K562 (cell line): Measurements from ENCODE around the gene LTA.

ENCODE experiments used
- CHD1 ChIP-seq: fragments of 200-600 bp; sonication (generic); IDR thresholded peaks from one replicate; pipeline ENCODE4 v1.6.1; 2012; ENCODE audit warnings: mild to moderate bottlenecking, moderate library complexity, low read length, inconsistent platforms
- CHD4 ChIP-seq: fragments of 200-600 bp; sonication (generic); IDR thresholded peaks from 3 replicates; pipeline ENCODE4 v1.6.1; 2012; ENCODE audit warnings: low read depth, mild to moderate bottlenecking, mixed read lengths, low read length, inconsistent platforms; ENCODE audit not compliant: insufficient read depth, insufficient replicate concordance, poor library complexity, severe bottlenecking
- MYC ChIP-seq, 2 experiments: fragments of 250-450 bp in 1 of 2; sonication (Bioruptor Pico) in 1 of 2; IDR thresholded peaks; 2 replicates each; pipeline versions ENCODE4 v1.5.1 to v1.6.1; 2012 to 2021; ENCODE audit warnings: low read depth in 2 of 2, borderline replicate concordance in 1 of 2, improper control_type of control experiment in 1 of 2, low read length in 1 of 2, mild to moderate bottlenecking in 1 of 2, moderate library complexity in 1 of 2
- NFXL1 ChIP-seq: fragments of 450-650 bp; formaldehyde crosslinking; IDR thresholded peaks from 2 replicates; pipeline ENCODE4 v1.4.0; 2021; ENCODE audit warnings: mild to moderate bottlenecking
- NR3C1 ChIP-seq: sonication (generic); formaldehyde crosslinking; IDR thresholded peaks from 2 replicates; pipeline ENCODE4 v1.8.1; 2022; ENCODE audit warnings: missing genetic modification reagents
- NRF1 ChIP-seq, 2 experiments: fragments of 450-650 bp; IDR thresholded peaks in 1 of 2; conservative IDR thresholded peaks in 1 of 2; 2 replicates each; pipeline ENCODE4 v1.6.1; 2014; ENCODE audit warnings: mild to moderate bottlenecking in 2 of 2
- RBBP5 ChIP-seq: fragments of 200-600 bp; sonication (generic); IDR thresholded peaks from 2 replicates; pipeline ENCODE4 v1.6.1; 2012; ENCODE audit warnings: borderline replicate concordance, mild to moderate bottlenecking, low read length, control low read depth, inconsistent platforms; ENCODE audit not compliant: insufficient read depth, poor library complexity, severe bottlenecking
- RBM15 ChIP-seq: fragments of 200-400 bp; formaldehyde crosslinking; IDR thresholded peaks from 2 replicates; pipeline ENCODE4 v1.6.1; 2018; ENCODE audit warnings: mild to moderate bottlenecking, low read length, moderate library complexity; ENCODE audit not compliant: insufficient read depth
- RCOR1 ChIP-seq, 2 experiments: IDR thresholded peaks; 2 replicates each; pipeline ENCODE4 v1.6.1; 2012; ENCODE audit warnings: low read depth in 2 of 2, low read length in 2 of 2, borderline replicate concordance in 1 of 2, improper control_type of control experiment in 1 of 2
- SRF ChIP-seq, 2 experiments: fragments of 250-450, 450-650 bp in 1 of 2; sonication (Bioruptor Pico) in 1 of 2; sonication (generic) in 1 of 2; formaldehyde crosslinking; IDR thresholded peaks; 2 replicates each; pipeline versions ENCODE4 v1.5.0 to v1.5.1; 2020 to 2022; ENCODE audit warnings: mild to moderate bottlenecking in 1 of 2, missing genetic modification reagents in 1 of 2
- ZNF766 ChIP-seq: fragments of 200-800 bp; sonication (Bioruptor generic); conservative IDR thresholded peaks from 2 replicates; pipeline ENCODE4 v1.6.1; 2016; ENCODE audit warnings: missing genetic modification characterization, missing compliant biosample characterization
- TF ChIP-seq, protein P1 (sequence below), 3 experiments: IDR thresholded peaks in 2 of 3; conservative IDR thresholded peaks in 1 of 3; 2 replicates each; pipeline ENCODE4 v1.5.1; 2011 to 2012; ENCODE audit warnings: low read length in 3 of 3, mild to moderate bottlenecking in 3 of 3, control low read depth in 2 of 3, improper control_type of control experiment in 1 of 3, inconsistent platforms in 1 of 3, low read depth in 1 of 3, mixed read lengths in 1 of 3, moderate library complexity in 1 of 3; ENCODE audit not compliant: insufficient read depth in 2 of 3

DNA sequence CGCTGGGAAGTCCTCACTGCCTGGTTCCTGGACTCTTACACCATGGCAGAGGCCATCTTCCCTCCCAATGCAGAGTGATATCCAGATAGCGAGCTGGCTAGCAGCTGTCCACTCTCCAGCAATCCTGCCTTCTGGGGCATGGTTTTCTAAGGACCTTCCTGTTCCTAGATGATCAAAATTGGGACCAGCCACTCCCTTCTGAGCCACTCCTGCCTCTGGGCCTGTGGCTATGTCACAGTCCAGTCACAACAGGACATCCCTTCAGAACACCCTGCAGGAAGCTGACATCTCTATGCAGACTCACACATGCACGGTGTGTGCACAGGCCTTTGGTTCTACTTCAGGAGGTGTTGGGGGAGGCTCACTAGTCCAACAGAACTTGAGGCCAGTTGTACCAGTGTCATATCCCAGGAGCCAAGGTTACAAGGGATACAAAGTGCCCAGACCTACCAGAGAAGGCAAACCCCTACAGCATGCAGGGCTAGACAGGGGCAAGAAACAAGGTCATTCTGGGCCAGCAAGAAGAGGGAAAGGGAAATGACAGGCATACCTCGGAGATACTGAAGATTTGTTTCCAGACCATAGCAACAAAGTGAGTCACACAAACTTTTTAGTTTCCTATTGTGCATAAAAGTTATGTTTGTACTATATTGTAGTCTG is 46.0 kb upstream of the LTA start:
- TF ChIP-seq, protein P1, sequence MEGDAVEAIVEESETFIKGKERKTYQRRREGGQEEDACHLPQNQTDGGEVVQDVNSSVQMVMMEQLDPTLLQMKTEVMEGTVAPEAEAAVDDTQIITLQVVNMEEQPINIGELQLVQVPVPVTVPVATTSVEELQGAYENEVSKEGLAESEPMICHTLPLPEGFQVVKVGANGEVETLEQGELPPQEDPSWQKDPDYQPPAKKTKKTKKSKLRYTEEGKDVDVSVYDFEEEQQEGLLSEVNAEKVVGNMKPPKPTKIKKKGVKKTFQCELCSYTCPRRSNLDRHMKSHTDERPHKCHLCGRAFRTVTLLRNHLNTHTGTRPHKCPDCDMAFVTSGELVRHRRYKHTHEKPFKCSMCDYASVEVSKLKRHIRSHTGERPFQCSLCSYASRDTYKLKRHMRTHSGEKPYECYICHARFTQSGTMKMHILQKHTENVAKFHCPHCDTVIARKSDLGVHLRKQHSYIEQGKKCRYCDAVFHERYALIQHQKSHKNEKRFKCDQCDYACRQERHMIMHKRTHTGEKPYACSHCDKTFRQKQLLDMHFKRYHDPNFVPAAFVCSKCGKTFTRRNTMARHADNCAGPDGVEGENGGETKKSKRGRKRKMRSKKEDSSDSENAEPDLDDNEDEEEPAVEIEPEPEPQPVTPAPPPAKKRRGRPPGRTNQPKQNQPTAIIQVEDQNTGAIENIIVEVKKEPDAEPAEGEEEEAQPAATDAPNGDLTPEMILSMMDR (IDR thresholded peaks at IDR 0.05 in 2 of 3, conservative IDR thresholded peaks at IDR 0.05 in 1 of 3; ENCODE audit: insufficient read depth in 2 of 3, low read depth in 1 of 3, low read length in 3 of 3): no peak
- TF ChIP-seq MYC (IDR thresholded peaks at IDR 0.05; ENCODE audit: low read depth, low read length): no peak
- no peak for TF ChIP-seq MYC (CRISPR knock-in tag; IDR thresholded peaks at IDR 0.05; ENCODE audit: borderline replicate concordance, low read depth)
- TF ChIP-seq CHD1: no peak
- TF ChIP-seq RCOR1 (IDR thresholded peaks at IDR 0.05; ENCODE audit: borderline replicate concordance in 1 of 2, low read depth in 2 of 2, low read length in 2 of 2): no peak; a peak in 1 of 4 replicates
- no peak for TF ChIP-seq ZNF766 (CRISPR knock-in tag)
- no peak for TF ChIP-seq RBM15
- TF ChIP-seq CHD4: no peak
- no peak for TF ChIP-seq NR3C1 (CRISPR knock-in tag)
- TF ChIP-seq NRF1 (conservative IDR thresholded peaks at IDR 0.05 in 1 of 2, IDR thresholded peaks at IDR 0.05 in 1 of 2): no peak
- TF ChIP-seq NFXL1: no peak
- peak; percentile 41 for TF ChIP-seq RBBP5
- no peak for TF ChIP-seq SRF (CRISPR knock-in tag; IDR thresholded peaks at IDR 0.05)
